DND-41 (cell line): ENCODE data around the gene CCDC40.

ENCODE experiments used
- EZH2 ChIP-seq: IDR thresholded peaks from 3 replicates; pipeline ENCODE4 v1.6.1; 2012; ENCODE audit warnings: borderline replicate concordance, low read depth, mild to moderate bottlenecking, moderate library complexity, low read length, inconsistent platforms; ENCODE audit not compliant: severe bottlenecking
- TF ChIP-seq, protein P1 (sequence below): IDR thresholded peaks from 2 replicates; pipeline ENCODE4 v1.5.1; 2012; ENCODE audit warnings: borderline replicate concordance, low read length, moderate library complexity, mild to moderate bottlenecking; ENCODE audit not compliant: poor library complexity, severe bottlenecking; ENCODE audit errors: extremely low read depth

DNA sequence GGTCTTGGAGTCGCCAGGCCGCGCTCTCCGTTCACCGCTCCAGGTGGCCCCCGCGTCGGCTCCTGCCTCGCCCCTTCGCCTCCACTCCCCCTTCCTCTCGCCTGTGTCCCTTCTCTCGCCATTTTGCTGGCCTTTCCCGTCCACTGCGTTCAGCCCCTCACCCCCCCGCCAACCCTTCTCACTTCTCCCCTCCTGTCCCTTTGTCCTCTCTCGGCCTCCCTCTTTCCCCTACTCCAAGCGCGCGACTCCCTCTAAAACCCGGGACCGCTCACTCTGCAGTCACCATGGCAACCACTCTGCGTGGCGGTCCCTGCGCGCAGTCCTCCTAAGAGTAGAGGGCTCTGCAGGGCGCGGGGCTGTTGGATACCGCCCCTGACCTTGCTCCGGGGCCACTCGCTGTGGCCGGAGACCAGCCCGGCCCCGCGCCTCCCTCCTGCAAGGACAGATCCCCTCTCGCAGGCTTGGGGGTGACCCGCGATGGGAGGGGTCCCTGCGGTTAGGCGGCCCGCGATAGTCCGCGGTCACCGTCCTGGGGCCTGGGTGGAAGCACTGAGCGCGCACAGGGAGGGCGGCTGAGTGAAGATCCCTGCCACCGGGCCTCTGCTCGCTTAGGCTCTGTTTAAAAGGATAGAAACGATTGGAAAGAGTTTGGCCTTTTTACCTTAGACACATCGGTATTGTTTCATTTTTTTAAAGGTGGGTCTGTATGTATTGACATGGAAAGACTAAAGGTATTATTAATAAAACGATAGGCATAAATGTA, 454 bp downstream of the CCDC40 start:
- TF ChIP-seq, protein P1, sequence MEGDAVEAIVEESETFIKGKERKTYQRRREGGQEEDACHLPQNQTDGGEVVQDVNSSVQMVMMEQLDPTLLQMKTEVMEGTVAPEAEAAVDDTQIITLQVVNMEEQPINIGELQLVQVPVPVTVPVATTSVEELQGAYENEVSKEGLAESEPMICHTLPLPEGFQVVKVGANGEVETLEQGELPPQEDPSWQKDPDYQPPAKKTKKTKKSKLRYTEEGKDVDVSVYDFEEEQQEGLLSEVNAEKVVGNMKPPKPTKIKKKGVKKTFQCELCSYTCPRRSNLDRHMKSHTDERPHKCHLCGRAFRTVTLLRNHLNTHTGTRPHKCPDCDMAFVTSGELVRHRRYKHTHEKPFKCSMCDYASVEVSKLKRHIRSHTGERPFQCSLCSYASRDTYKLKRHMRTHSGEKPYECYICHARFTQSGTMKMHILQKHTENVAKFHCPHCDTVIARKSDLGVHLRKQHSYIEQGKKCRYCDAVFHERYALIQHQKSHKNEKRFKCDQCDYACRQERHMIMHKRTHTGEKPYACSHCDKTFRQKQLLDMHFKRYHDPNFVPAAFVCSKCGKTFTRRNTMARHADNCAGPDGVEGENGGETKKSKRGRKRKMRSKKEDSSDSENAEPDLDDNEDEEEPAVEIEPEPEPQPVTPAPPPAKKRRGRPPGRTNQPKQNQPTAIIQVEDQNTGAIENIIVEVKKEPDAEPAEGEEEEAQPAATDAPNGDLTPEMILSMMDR = no peak
- TF ChIP-seq EZH2 = peak; percentile 29
